Measurements from ENCODE around the gene BSN.

Gene BSN

GRCh38 chr3:49665822-49666519, 111.7 kb downstream of the BSN start:
- TF ChIP-seq SIN3A (IDR thresholded peaks at IDR 0.05; ENCODE audit: borderline replicate concordance, insufficient read depth, low read length) = no peak
- no peak for TF ChIP-seq POLR2AphosphoS5 (IDR thresholded peaks at IDR 0.05; ENCODE audit: low read depth, low read length)
- TF ChIP-seq TAF1 (IDR thresholded peaks at IDR 0.05; ENCODE audit: borderline replicate concordance, insufficient read depth, low read length) = no peak
- TF ChIP-seq, protein P1, sequence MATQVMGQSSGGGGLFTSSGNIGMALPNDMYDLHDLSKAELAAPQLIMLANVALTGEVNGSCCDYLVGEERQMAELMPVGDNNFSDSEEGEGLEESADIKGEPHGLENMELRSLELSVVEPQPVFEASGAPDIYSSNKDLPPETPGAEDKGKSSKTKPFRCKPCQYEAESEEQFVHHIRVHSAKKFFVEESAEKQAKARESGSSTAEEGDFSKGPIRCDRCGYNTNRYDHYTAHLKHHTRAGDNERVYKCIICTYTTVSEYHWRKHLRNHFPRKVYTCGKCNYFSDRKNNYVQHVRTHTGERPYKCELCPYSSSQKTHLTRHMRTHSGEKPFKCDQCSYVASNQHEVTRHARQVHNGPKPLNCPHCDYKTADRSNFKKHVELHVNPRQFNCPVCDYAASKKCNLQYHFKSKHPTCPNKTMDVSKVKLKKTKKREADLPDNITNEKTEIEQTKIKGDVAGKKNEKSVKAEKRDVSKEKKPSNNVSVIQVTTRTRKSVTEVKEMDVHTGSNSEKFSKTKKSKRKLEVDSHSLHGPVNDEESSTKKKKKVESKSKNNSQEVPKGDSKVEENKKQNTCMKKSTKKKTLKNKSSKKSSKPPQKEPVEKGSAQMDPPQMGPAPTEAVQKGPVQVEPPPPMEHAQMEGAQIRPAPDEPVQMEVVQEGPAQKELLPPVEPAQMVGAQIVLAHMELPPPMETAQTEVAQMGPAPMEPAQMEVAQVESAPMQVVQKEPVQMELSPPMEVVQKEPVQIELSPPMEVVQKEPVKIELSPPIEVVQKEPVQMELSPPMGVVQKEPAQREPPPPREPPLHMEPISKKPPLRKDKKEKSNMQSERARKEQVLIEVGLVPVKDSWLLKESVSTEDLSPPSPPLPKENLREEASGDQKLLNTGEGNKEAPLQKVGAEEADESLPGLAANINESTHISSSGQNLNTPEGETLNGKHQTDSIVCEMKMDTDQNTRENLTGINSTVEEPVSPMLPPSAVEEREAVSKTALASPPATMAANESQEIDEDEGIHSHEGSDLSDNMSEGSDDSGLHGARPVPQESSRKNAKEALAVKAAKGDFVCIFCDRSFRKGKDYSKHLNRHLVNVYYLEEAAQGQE (IDR thresholded peaks at IDR 0.05; ENCODE audit: insufficient read depth in 1 of 2, low read depth in 2 of 2, low read length in 2 of 2) = no peak
- no peak for TF ChIP-seq FOXP2 (optimal IDR thresholded peaks at IDR 0.05; ENCODE audit: borderline replicate concordance, extremely low read depth, extremely low read length, insufficient read depth)

DNA sequence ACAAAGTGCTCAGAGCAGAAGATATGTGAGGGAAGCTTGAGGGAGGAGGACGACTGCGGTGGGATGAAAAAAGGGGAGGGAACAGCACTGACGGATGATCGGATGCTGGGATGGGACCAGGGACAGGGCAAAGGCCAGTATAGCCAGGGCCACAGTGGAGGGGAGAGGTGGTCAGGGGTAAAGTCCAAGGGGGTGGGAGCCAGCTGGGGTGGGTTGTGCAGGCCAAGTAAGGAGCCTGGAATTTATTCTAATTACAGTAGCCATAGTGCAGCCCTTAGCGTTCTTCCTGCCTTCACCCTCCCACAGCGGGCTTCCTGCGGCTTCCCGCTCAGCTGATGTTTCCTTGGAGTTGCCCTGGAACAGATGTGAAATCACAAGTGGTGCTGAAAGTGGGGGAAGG, 112.3 kb downstream of the BSN start:
- no peak for TF ChIP-seq TAF1 (IDR thresholded peaks at IDR 0.05; ENCODE audit: borderline replicate concordance, insufficient read depth, low read length)
- TF ChIP-seq SIN3A (IDR thresholded peaks at IDR 0.05; ENCODE audit: borderline replicate concordance, insufficient read depth, low read length) = no peak
- TF ChIP-seq FOXP2 (optimal IDR thresholded peaks at IDR 0.05; ENCODE audit: borderline replicate concordance, extremely low read depth, extremely low read length, insufficient read depth) = no peak
- no peak for TF ChIP-seq POLR2AphosphoS5 (IDR thresholded peaks at IDR 0.05; ENCODE audit: low read depth, low read length)
- TF ChIP-seq, protein P1 (IDR thresholded peaks at IDR 0.05; ENCODE audit: insufficient read depth in 1 of 2, low read depth in 2 of 2, low read length in 2 of 2) = no peak

DNA sequence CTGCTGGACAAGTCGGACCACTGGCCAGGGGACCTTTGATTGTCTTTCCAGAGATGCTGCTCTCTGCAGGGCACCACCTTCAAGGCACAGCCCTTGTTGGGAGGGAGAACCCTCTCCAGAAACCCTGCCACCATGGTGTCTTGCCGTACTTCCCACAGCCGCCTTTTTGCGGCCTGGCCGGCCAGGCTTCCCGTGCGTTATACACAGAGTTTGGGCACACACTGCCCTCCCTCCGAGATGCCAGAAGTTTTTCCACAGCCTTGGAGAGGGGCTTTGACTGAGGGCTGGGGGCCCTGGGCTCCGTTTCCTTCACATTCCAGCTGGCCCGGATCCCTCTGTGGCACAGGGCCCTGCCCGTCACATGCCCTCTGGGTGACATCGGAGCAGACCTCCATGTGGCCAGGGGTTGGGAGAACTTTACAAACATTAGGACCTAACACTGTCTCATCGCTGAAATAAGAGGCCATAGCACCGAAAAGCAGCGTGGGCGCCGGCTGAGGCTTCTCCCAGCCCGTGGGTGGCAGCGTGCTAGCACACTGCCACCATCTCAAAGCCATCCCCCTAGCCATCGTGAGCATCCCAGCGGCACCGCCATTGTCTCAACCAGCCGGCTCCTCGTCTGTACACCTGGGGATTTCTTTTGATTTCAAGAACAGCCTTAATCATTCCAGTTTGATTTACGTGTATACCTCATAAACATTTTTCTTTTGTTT, 113.6 kb downstream of the BSN start:
- TF ChIP-seq POLR2AphosphoS5 (IDR thresholded peaks at IDR 0.05; ENCODE audit: low read depth, low read length) (no peak), SIN3A (IDR thresholded peaks at IDR 0.05; ENCODE audit: borderline replicate concordance, insufficient read depth, low read length) (no peak), TAF1 (IDR thresholded peaks at IDR 0.05; ENCODE audit: borderline replicate concordance, insufficient read depth, low read length) (no peak), FOXP2 (optimal IDR thresholded peaks at IDR 0.05; ENCODE audit: borderline replicate concordance, extremely low read depth, extremely low read length, insufficient read depth) (no peak)
- TF ChIP-seq, protein P1 (IDR thresholded peaks at IDR 0.05; ENCODE audit: insufficient read depth in 1 of 2, low read depth in 2 of 2, low read length in 2 of 2) = no peak

GRCh38 chr3:49668414-49668797, 114.1 kb downstream of the BSN start:
- no peak for TF ChIP-seq SIN3A (IDR thresholded peaks at IDR 0.05; ENCODE audit: borderline replicate concordance, insufficient read depth, low read length)
- no peak for TF ChIP-seq TAF1 (IDR thresholded peaks at IDR 0.05; ENCODE audit: borderline replicate concordance, insufficient read depth, low read length)
- no peak for TF ChIP-seq POLR2AphosphoS5 (IDR thresholded peaks at IDR 0.05; ENCODE audit: low read depth, low read length)
- TF ChIP-seq, protein P1 (IDR thresholded peaks at IDR 0.05; ENCODE audit: insufficient read depth in 1 of 2, low read depth in 2 of 2, low read length in 2 of 2) = no peak
- TF ChIP-seq FOXP2 (optimal IDR thresholded peaks at IDR 0.05; ENCODE audit: borderline replicate concordance, extremely low read depth, extremely low read length, insufficient read depth) = no peak
